Neuron (in vitro differentiated cells): Measurements from ENCODE around the gene PDE8B.
"Not testable (repeated sequence)": the region's sequence is repeated elsewhere in the genome, so short reads cannot be mapped to it uniquely, and the experiment has no call there.

Experiments used
- H2AFZ ChIP-seq: one replicate; pipeline ENCODE4 v1.6.1; 2013; ENCODE audit warnings: low read depth, mild to moderate bottlenecking, inconsistent platforms, low read length, moderate library complexity
- H3K27me3 ChIP-seq: one replicate; pipeline ENCODE4 v1.6.1; 2013; ENCODE audit warnings: low read length; ENCODE audit not compliant: insufficient read depth
- H3K36me3 ChIP-seq: one replicate; pipeline ENCODE4 v1.6.1; 2013; ENCODE audit warnings: low read length; ENCODE audit not compliant: insufficient read depth
- H3K4me1 ChIP-seq: one replicate; pipeline ENCODE4 v1.6.1; 2013; ENCODE audit warnings: low read length; ENCODE audit not compliant: insufficient read depth
- H3K4me3 ChIP-seq: 2 replicates; pipeline ENCODE4 v1.5.1; 2013; ENCODE audit warnings: mild to moderate bottlenecking, low read length, moderate library complexity
- H3K9me3 ChIP-seq: one replicate; pipeline ENCODE4 v1.6.1; 2013; ENCODE audit warnings: low read length

The PDE8B gene

GRCh38 chr5:77358255-77359205 lies 148.1 kb downstream of the PDE8B start:
- Histone ChIP-seq H3K36me3 (no peaks in the 10 kb centered on the region), H2AFZ (no peak overlapping the region), H3K4me1 (no peaks in the 10 kb centered on the region), H3K9me3 (no peaks in the 10 kb centered on the region), H3K4me3 (no peak overlapping the region), H3K27me3 (peaks cover 9% of the 10 kb centered on the region)

- H3K4me1 ChIP-seq: no peaks in the 10 kb centered on the region
- peaks cover 9% of the 10 kb centered on the region for H3K27me3 ChIP-seq
- H3K9me3 ChIP-seq: no peaks in the 10 kb centered on the region
- H2AFZ ChIP-seq: no peak overlapping the region
- no peaks in the 10 kb centered on the region for H3K36me3 ChIP-seq
- no peak overlapping the region for H3K4me3 ChIP-seq
Measured at GRCh38 chr5:77359231-77359630, 148.8 kb downstream of the PDE8B start.

GRCh38 chr5:77360381-77360780 lies 149.9 kb downstream of the PDE8B start:
- Histone ChIP-seq H3K4me3 (no peak overlapping the region), H2AFZ (no peak overlapping the region), H3K36me3 (no peaks in the 10 kb centered on the region), H3K27me3 (peaks cover 4% of the 10 kb centered on the region), H3K4me1 (no peaks in the 10 kb centered on the region), H3K9me3 (no peaks in the 10 kb centered on the region)

GRCh38 chr5:77360973-77361372 lies 150.5 kb downstream of the PDE8B start:
- Histone ChIP-seq H3K36me3 (no peaks in the 10 kb centered on the region), H3K9me3 (no peaks in the 10 kb centered on the region), H3K4me3 (no peak overlapping the region), H3K27me3 (peaks cover 4% of the 10 kb centered on the region), H2AFZ (no peak overlapping the region), H3K4me1 (no peaks in the 10 kb centered on the region)

GRCh38 chr5:77366717-77367500 lies 156.4 kb downstream of the PDE8B start:
- Histone ChIP-seq H3K27me3 (no peaks in the 10 kb centered on the region), H3K36me3 (no peaks in the 10 kb centered on the region), H2AFZ (no peak overlapping the region), H3K4me1 (no peaks in the 10 kb centered on the region), H3K4me3 (no peak overlapping the region), H3K9me3 (no peaks in the 10 kb centered on the region)

GRCh38 chr5:77367741-77368140 lies 157.3 kb downstream of the PDE8B start:
- Histone ChIP-seq H3K9me3 (no peaks in the 10 kb centered on the region), H3K36me3 (no peaks in the 10 kb centered on the region), H3K4me3 (no peak overlapping the region), H3K4me1 (no peaks in the 10 kb centered on the region), H3K27me3 (no peaks in the 10 kb centered on the region), H2AFZ (no peak overlapping the region)

GRCh38 chr5:77368367-77368766 lies 157.9 kb downstream of the PDE8B start:
- H3K9me3 ChIP-seq: no peaks in the 10 kb centered on the region
- no peaks in the 10 kb centered on the region for H3K27me3 ChIP-seq
- no peaks in the 10 kb centered on the region for H3K4me1 ChIP-seq
- no peaks in the 10 kb centered on the region for H3K36me3 ChIP-seq
- H2AFZ ChIP-seq: no peak overlapping the region
- no peak overlapping the region for H3K4me3 ChIP-seq

GRCh38 chr5:77369566-77369965 lies 159.1 kb downstream of the PDE8B start:
- no peak overlapping the region for H2AFZ ChIP-seq
- H3K4me3 ChIP-seq: no peak overlapping the region
- no peaks in the 10 kb centered on the region for H3K4me1 ChIP-seq
- no peaks in the 10 kb centered on the region for H3K9me3 ChIP-seq
- H3K27me3 ChIP-seq: no peaks in the 10 kb centered on the region
- no peaks in the 10 kb centered on the region for H3K36me3 ChIP-seq

- Histone ChIP-seq H3K36me3 (no peaks in the 10 kb centered on the region), H2AFZ (no peak overlapping the region), H3K4me1 (no peaks in the 10 kb centered on the region), H3K4me3 (no peak overlapping the region), H3K9me3 (no peaks in the 10 kb centered on the region), H3K27me3 (no peaks in the 10 kb centered on the region)
Measured at GRCh38 chr5:77374686-77375085, 164.2 kb downstream of the PDE8B start.

GRCh38 chr5:77376609-77377300 lies 166.3 kb downstream of the PDE8B start:
- no peaks in the 10 kb centered on the region for H3K4me1 ChIP-seq
- no peaks in the 10 kb centered on the region for H3K36me3 ChIP-seq
- no peak overlapping the region for H3K4me3 ChIP-seq
- no peaks in the 10 kb centered on the region for H3K27me3 ChIP-seq
- H2AFZ ChIP-seq: no peak overlapping the region
- no peaks in the 10 kb centered on the region for H3K9me3 ChIP-seq

GRCh38 chr5:77379558-77380061 lies 169.1 kb downstream of the PDE8B start:
- Histone ChIP-seq H3K36me3 (no peaks in the 10 kb centered on the region), H3K4me1 (no peaks in the 10 kb centered on the region)

GRCh38 chr5:77380636-77381035 lies 170.2 kb downstream of the PDE8B start:
- H2AFZ ChIP-seq: no peak overlapping the region
- H3K9me3 ChIP-seq: no peaks in the 10 kb centered on the region
- no peaks in the 10 kb centered on the region for H3K4me1 ChIP-seq
- no peak overlapping the region for H3K4me3 ChIP-seq
- no peaks in the 10 kb centered on the region for H3K27me3 ChIP-seq
- no peaks in the 10 kb centered on the region for H3K36me3 ChIP-seq

More at GRCh38 chr5:77379558-77380061, 169.1 kb downstream of the PDE8B start:
- Histone ChIP-seq H2AFZ (no peak overlapping the region), H3K9me3 (no peaks in the 10 kb centered on the region), H3K27me3 (no peaks in the 10 kb centered on the region), H3K4me3 (no peak overlapping the region)

GRCh38 chr5:77383336-77383735 lies 172.9 kb downstream of the PDE8B start:
- H3K27me3 ChIP-seq, H2AFZ ChIP-seq, H3K9me3 ChIP-seq, H3K4me3 ChIP-seq, H3K4me1 ChIP-seq, H3K36me3 ChIP-seq: not testable (repeated sequence)
